ENCODE data around the gene CEBPA.

CEBPA gene

GRCh38 chr19:33302175-33302973 is at the start of gene CEBPA:
Gene CEBPA (minus strand): TSS chr19:33302534. CDS start chr19:33302414, 120 bp downstream.
- peak; percentile 13 for DNase-seq (ENCODE audit: low read depth)

- DNase-seq (ENCODE audit: low read depth): peak; percentile 20
These were observed 48.4 kb upstream of the CEBPA start for GRCh38 chr19:33350538-33351309.

- DNase-seq (ENCODE audit: low read depth): no peak
These were observed 47.3 kb upstream of the CEBPA start for GRCh38 chr19:33349319-33350289.

GRCh38 chr19:33348301-33349010 is 46.1 kb upstream of the CEBPA start:
- DNase-seq (ENCODE audit: low read depth): no peak

GRCh38 chr19:33347300-33347699 is 45.0 kb upstream of the CEBPA start:
- DNase-seq (ENCODE audit: low read depth): no peak

GRCh38 chr19:33346665-33347064 is 44.3 kb upstream of the CEBPA start:
- no peak for DNase-seq (ENCODE audit: low read depth)

GRCh38 chr19:33345163-33345562 is 42.8 kb upstream of the CEBPA start:
- DNase-seq (ENCODE audit: low read depth): no peak

- no peak for DNase-seq (ENCODE audit: low read depth)
These were observed 42.2 kb upstream of the CEBPA start for GRCh38 chr19:33344573-33344925.

GRCh38 chr19:33343859-33344572 is 41.7 kb upstream of the CEBPA start:
- no peak for DNase-seq (ENCODE audit: low read depth)

- no peak for DNase-seq (ENCODE audit: low read depth)
These were observed 41.0 kb upstream of the CEBPA start for GRCh38 chr19:33343301-33343700.

GRCh38 chr19:33340991-33341390 is 38.7 kb upstream of the CEBPA start:
- no peak for DNase-seq (ENCODE audit: low read depth)

GRCh38 chr19:33339016-33339984 is 37.0 kb upstream of the CEBPA start:
- no peak for DNase-seq (ENCODE audit: low read depth)

GRCh38 chr19:33335446-33335845 is 33.1 kb upstream of the CEBPA start:
- no peak for DNase-seq (ENCODE audit: low read depth)

GRCh38 chr19:33334271-33334670 is 31.9 kb upstream of the CEBPA start:
- no peak for DNase-seq (ENCODE audit: low read depth)

- DNase-seq (ENCODE audit: low read depth): no peak
These were observed 31.3 kb upstream of the CEBPA start for GRCh38 chr19:33333642-33334041.

GRCh38 chr19:33333151-33333550 is 30.8 kb upstream of the CEBPA start:
- DNase-seq (ENCODE audit: low read depth): no peak

- no peak for DNase-seq (ENCODE audit: low read depth)
These were observed 29.9 kb upstream of the CEBPA start for GRCh38 chr19:33332248-33332647.

- DNase-seq (ENCODE audit: low read depth): no peak
These were observed 27.4 kb upstream of the CEBPA start for GRCh38 chr19:33329736-33330135.

GRCh38 chr19:33329060-33329459 is 26.7 kb upstream of the CEBPA start:
- DNase-seq (ENCODE audit: low read depth): no peak

GRCh38 chr19:33325920-33326319 is 23.6 kb upstream of the CEBPA start:
- no peak for DNase-seq (ENCODE audit: low read depth)
